Amniotic epithelial cell (primary cell): ENCODE results near the gene ANKH.

Experiments
- DNase-seq: peaks from one replicate; pipeline ENCODE4 v3.0.0-alpha.2; 2010; ENCODE audit warnings: low read depth

Gene ANKH

DNA sequence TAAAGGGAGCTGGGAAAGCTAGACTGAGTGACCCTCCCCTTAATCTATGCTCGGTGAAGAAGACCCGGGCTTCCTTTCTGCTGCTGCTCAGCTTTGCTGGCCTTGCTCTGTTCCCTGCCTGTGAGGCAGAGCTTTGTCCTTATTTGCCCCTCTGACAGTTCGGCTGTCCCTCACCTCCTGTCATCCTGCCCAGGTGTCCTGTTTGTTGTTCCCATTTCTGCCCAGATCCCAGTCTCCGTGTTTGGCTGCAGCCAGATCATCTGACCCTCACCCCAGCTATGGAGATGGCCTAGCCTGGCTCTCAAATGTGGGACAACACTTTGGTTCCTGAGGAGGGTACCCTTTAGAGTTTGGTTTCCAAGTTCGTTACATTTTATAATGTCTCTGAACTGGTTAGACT, 186.8 kb downstream of the ANKH start:
- no peak for DNase-seq

DNA sequence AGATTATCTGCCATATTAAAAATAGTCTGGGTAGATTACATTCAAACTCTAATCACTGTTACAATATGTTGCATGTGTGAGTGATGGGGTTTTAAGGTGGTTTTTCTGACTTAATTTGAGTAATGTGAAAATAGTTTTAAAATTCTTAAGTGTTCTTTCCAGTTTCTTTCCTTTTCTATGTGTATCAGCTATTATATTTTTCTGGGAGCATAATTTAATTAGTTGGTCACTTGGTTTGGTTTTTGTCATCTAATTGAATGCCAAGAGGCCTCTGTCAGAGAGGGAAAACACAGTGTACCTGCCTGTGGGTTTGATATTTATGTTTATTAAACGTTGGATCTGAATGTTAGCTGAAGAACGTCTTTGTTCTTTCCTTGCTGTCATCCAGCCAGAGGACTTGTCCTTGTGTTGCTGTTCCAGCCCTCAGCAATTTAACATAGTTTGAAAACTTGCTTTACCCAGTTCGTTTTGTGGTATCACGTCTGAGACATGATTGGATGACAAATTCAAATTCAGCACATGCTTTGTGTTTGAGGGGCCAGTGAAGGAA, 187.6 kb downstream of the ANKH start:
- no peak for DNase-seq

DNA sequence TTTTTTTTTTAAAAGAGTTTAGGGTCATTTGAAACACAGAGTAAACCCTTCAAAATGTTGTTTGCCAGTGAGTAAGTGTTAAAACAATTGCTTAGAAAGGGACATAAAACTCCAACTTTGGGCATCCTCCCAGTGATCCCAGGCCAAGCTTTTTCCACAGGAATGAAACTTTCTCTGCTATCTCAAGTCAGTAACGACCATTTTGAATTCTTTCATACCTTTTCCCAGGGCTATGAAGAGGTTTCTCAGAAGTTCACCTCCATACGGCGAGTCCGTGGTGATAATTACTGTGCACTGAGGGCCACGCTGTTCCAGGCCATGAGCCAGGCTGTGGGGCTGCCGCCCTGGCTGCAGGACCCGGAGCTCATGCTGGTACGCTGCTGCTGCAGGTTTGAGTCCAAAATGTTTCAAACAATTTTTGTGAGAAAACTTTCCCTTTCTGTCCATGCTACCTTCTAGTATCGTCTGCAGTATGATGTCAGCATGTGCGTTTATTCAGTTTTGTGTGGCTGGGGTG, 190.3 kb downstream of the ANKH start:
- DNase-seq, result no peak

DNA sequence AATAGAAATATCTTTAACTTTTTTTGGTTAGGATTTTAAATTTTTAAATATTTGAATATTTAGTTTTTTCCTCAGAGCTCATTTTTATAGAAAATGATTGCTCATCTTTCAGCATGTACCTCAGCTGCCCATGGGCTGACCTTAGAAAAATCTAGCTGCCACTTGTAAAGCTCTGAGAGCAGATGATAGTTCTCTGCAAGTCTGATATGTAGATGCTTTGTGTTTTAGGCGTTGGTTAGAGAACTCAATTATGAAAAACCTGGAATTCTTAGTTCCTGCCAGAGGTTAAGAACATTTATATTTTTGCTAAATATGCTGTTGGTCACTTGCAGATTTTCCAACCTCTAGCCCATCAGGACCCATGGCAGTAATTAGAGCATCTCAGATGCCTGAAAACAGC, 192.0 kb downstream of the ANKH start:
- DNase-seq, result no peak

- DNase-seq, result no peak
Observed at GRCh38 chr5:14678773-14679334, 192.7 kb downstream of the ANKH start.

DNA sequence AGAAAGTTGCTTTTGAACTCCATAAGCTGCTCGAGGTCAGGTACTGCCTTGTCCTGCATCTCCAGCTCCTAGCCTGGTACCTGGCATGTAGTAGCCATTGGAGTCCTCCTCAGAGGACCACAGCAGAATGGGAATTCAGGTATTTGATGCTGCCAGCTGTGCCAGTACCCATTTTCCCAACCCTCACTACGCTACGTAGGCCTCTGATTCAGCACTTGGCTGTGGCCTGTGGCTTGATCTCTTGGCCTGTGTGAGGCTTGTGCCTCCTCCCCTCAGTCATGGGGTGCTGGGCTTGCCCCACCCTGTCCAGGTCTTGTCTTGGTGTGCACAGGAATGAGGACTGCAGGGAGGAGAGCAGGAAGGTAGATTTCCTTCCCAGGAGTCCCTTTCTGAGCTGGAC, 195.3 kb downstream of the ANKH start:
- DNase-seq, result peak; percentile 75

- no peak for DNase-seq
Observed at GRCh38 chr5:14675865-14676300, 195.7 kb downstream of the ANKH start.

DNA sequence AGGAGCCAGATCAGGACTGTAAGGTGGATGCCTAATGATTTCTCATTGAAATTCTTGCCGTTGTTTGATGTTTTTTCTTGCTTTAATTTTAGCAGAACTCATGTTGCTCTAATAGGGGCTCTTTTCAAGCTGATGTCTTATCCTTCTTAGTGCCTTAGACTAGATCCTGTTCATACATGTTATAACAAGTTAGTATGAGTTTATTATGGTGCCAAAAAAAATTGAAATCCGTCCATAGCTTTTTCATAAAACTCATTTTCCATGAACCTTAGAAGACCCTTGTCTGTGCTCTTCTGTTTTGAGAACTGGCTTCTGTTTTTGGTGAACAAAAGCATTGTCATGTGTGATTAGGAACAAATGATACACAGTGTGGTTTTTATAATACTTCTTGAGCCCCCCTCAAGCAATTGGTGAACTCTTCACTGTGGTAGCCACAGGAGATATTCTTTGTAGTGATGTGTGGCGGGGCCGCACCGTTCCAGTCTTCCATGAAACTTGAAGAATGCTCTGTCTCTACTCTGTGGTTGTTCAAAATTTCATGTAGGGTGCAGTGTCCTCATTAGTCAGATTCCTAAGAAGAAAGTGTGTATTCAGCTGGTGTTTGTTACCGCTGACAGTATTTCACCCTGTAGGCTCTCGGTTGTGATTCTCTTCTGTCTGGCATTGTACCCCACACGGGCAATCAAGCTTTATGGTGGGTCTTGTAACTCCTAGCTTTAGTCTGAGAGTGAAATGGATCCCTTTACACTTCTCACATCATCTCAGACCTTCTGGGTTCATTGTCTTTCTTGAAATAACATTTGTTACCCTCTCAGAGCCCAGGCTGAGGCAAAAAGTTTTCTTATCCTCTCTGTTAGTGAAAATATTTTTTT, 196.4 kb downstream of the ANKH start:
- DNase-seq, result no peak

DNA sequence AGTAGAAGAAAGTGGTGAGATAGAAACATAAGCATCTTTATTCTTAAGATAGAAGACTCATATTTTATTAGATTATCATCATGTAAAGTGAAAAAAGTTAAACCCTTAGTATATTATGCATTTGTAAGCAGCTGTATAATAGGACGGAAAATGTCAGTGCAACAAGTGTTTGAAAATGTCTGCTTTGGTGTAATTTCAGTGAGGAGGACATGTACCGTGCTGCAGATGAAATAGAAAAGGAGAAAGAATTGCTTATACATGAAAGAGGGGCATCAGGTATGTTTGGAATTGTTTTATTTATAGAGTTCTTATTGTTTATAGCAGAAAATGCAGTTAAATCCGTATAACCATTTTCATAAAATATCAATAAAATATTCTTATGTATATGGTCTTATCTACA, 198.1 kb downstream of the ANKH start:
- no peak for DNase-seq

DNA sequence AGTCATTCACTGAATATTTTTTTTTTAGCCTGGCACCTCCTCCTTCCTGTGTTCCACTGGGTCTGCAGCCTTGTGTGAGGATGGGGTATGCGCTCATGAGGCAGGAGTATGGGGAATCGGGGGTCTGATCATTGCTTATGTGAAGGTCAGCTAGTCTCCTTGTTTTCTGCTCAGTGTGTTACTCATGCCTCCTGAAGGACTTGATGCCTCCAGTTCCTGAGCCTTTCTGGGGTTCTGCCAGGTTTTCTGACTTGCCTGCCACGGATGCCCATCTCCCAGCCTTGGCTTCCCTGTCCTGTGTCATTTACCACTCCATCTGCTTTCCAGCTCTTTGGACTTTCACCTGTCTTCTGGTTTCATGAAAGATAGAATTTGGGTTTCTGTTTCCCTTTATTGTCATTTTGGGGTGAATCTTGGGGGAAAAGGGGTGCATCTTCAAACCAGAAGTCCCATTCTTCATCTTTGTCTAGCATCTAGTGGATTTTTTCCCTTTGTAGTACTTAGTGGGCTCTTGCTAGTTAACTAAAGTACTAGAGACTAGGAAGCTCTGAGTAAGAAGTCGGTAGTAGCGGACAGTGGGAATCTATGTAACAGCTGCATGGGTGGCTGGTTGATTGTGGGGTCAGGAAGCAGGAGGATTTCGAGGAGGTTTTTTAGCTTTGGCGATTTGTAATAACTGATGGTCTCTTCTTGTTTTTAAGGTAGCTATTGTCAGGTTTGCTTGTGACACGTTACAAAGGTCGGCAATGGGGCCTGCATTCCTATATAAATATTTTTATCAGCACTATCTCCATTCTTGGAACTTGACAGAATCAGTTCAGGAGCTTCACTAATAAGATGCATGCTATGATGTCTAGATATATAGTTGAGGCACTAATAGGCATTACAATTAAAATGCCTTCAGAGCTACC, 198.8 kb downstream of the ANKH start:
- peak; percentile 33 for DNase-seq

GRCh38 chr5:14672082-14672481, 199.5 kb downstream of the ANKH start:
- DNase-seq, result no peak

DNA sequence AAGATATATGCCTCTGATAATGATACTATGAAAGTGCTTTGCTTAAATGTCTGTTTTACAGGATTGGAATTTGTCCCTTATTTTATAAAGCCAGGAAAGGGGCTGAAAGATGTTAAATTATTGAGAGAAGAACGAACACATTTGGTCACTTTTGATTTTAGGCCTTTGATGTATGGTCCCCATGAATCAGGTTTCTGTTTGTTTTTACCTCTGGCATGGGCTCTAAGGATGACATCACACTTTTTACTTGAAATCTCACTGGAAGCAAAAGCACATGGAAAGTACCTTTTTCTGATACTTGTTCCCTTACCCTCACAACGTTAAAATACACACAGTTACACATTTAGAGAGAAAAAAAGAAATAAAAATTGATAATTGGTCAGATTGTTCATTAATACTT, 200.2 kb downstream of the ANKH start:
- no peak for DNase-seq

GRCh38 chr5:14669975-14670374, 201.6 kb downstream of the ANKH start:
- DNase-seq, result peak; percentile 35

GRCh38 chr5:14669415-14669814, 202.2 kb downstream of the ANKH start:
- DNase-seq, result no peak

- no peak for DNase-seq
Observed at GRCh38 chr5:14668181-14668591, 203.4 kb downstream of the ANKH start.

GRCh38 chr5:14667770-14668169, 203.8 kb downstream of the ANKH start:
- DNase-seq, result no peak

DNA sequence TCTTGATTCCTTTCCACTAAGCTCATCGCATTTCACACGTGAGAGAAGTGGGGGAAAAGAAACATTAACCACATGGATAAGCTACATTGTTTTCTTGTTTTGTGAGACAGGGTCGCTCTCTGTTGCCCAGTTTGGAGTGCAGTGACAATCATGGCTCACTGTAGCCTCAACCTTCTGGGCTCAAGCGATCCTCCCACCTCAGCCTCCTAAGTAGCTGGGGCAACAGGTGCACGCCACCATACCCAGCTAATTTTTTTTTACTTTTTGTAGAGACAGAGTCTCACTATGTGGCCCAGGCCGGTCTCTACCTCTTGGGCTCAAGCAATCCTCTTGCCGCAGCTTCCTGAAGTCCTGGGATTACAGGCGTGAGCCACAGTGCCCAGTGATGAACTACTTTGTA, 204.3 kb downstream of the ANKH start:
- DNase-seq, result no peak

DNA sequence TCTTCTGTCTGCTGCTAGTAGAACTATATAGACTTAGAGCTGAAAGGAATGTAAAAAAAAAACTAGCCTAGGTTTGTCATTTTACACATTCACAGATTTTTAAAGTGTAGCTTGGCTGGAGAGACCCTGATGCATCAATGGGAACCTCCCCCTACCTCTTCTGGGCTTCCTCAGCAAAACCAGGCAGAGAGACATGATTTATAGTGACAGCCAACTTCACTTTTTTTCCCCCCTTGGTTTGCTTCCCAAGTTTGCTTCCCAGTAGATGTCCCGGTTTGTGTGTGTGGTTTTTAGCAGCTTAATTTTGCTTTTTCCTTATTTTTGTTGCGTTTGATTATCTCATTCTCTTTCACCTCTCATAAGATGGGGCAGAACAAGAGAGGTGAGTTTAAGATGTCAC, 205.2 kb downstream of the ANKH start:
- no peak for DNase-seq

- peak; percentile 32 for DNase-seq
Observed at GRCh38 chr5:14665949-14666348, 205.6 kb downstream of the ANKH start.

- DNase-seq, result no peak
Observed at GRCh38 chr5:14665101-14665822, 206.3 kb downstream of the ANKH start.
